PC-3 (cell line): Measurements from ENCODE around the gene WDR26. TPM values are rescaled to one million over a fixed set of nuclear protein-coding genes. Genes with fewer than 3 reads are reported as not detected.

Source experiments
- ATAC-seq: fragments of 200-7000 bp; cut with Tn5 transposase; 2 replicates; pipeline ENCODE4 v1.9.1; 2020; ENCODE audit warnings: mild to moderate bottlenecking, moderate library complexity
- BruUV-seq: library from RNA; stranded (reverse); fragments of 400-500 nt; replicated peaks from 2 replicates; lab custom pipeline; 2021; lab: Mats Ljungman, UMichigan
- CTCF ChIA-PET: fragments of 300-600 bp; sonication (Branson Sonifier 250); formaldehyde crosslinking; loops from one replicate; lab custom pipeline; 2022; ENCODE audit warnings: antibody characterized with exemption; lab: Charles Lee
- POLR2A ChIA-PET: fragments of 300-600 bp; sonication (Branson Sonifier 250); formaldehyde crosslinking; loops from one replicate; lab custom pipeline; 2022; ENCODE audit warnings: antibody characterized with exemption; ENCODE audit not compliant: unreplicated experiment; lab: Charles Lee
- DNase-seq: peaks from one replicate; pipeline ENCODE4 v3.0.0-alpha.2; 2015
- H2AFZ ChIP-seq: fragments of 300-600 bp; sonication (generic); 2 replicates; pipeline ENCODE4 v1.6.0; 2016; ENCODE audit warnings: antibody characterized with exemption, low read length
- H3F3A ChIP-seq: fragments of 300-600 bp; sonication (generic); one replicate; pipeline ENCODE4 v1.6.0; 2017; ENCODE audit warnings: antibody characterized with exemption, low read length, control low read depth, mild to moderate bottlenecking; ENCODE audit not compliant: unreplicated experiment
- H3K27ac ChIP-seq: fragments of 300-600 bp; sonication (generic); 2 replicates; pipeline ENCODE4 v1.5.1; 2016; ENCODE audit warnings: mild to moderate bottlenecking, low read length
- H3K27me3 ChIP-seq: fragments of 300-600 bp; sonication (generic); 2 replicates; pipeline ENCODE4 v1.6.1; 2016; ENCODE audit warnings: low read length, mixed read lengths
- H3K36me3 ChIP-seq: fragments of 300-600 bp; sonication (generic); 2 replicates; pipeline ENCODE4 v1.6.1; 2016; ENCODE audit warnings: low read depth, mixed run types, low read length, mixed read lengths
- H3K4me1 ChIP-seq: fragments of 300-600 bp; sonication (generic); 2 replicates; pipeline ENCODE4 v1.5.1; 2016; ENCODE audit warnings: low read length; ENCODE audit not compliant: insufficient read depth
- H3K4me2 ChIP-seq: fragments of 300-600 bp; sonication (generic); 2 replicates; pipeline ENCODE4 v1.6.0; 2016; ENCODE audit warnings: low read length
- H3K4me3 ChIP-seq: fragments of 300-600 bp; sonication (generic); 2 replicates; pipeline ENCODE4 v1.5.1; 2016; ENCODE audit warnings: mild to moderate bottlenecking, low read length, mixed read lengths
- H3K79me2 ChIP-seq: fragments of 300-600 bp; sonication (generic); 2 replicates; pipeline ENCODE4 v1.6.1; 2017; ENCODE audit warnings: low read length, mixed read lengths
- H3K9ac ChIP-seq: fragments of 300-600 bp; sonication (generic); 2 replicates; pipeline ENCODE4 v1.6.0; 2016; ENCODE audit warnings: mild to moderate bottlenecking, low read length
- H3K9me2 ChIP-seq: fragments of 300-600 bp; sonication (generic); replicated peaks from 2 replicates; pipeline ENCODE4 v1.6.1; 2016; ENCODE audit warnings: mixed run types, low read length, mixed read lengths
- H3K9me3 ChIP-seq: fragments of 300-600 bp; sonication (generic); 2 replicates; pipeline ENCODE4 v1.6.1; 2016; ENCODE audit warnings: low read length, mixed read lengths
- H4K20me1 ChIP-seq: fragments of 300-600 bp; sonication (generic); 2 replicates; pipeline ENCODE4 v1.6.1; 2016; ENCODE audit warnings: low read length, mixed read lengths
- CTCF ChIP-seq: fragments of 300-600 bp; sonication (generic); conservative IDR thresholded peaks from 2 replicates; pipeline ENCODE4 v1.5.1; 2017; ENCODE audit warnings: antibody characterized with exemption, low read depth, mild to moderate bottlenecking, low read length
- EZH2 ChIP-seq: fragments of 300-600 bp; sonication (generic); IDR thresholded peaks from one replicate; pipeline ENCODE4 v1.6.1; 2017; ENCODE audit warnings: antibody characterized with exemption, mild to moderate bottlenecking, low read length; ENCODE audit not compliant: unreplicated experiment
- EZH2phosphoT487 ChIP-seq: fragments of 300-600 bp; sonication (generic); IDR thresholded peaks from 2 replicates; pipeline ENCODE4 v1.6.1; 2018; ENCODE audit warnings: mild to moderate bottlenecking, antibody characterized with exemption, low read length, borderline replicate concordance
- intact Hi-C: fragments of 100-400 bp; cut with micrococcal nuclease; formaldehyde crosslinking; loops from 2 replicates; pipeline ENCODE4 v1.9.0; 2023
- total RNA-seq: library from RNA; depleted of rRNA; stranded (reverse); fragments of >200 nt; gene quantifications from 2 replicates; pipeline ENCODE4 v1.2.3, GENCODE V29; 2014

Gene WDR26
- total RNA-seq, 1 experiment from 2014 or later, result 40.7 TPM

DNA sequence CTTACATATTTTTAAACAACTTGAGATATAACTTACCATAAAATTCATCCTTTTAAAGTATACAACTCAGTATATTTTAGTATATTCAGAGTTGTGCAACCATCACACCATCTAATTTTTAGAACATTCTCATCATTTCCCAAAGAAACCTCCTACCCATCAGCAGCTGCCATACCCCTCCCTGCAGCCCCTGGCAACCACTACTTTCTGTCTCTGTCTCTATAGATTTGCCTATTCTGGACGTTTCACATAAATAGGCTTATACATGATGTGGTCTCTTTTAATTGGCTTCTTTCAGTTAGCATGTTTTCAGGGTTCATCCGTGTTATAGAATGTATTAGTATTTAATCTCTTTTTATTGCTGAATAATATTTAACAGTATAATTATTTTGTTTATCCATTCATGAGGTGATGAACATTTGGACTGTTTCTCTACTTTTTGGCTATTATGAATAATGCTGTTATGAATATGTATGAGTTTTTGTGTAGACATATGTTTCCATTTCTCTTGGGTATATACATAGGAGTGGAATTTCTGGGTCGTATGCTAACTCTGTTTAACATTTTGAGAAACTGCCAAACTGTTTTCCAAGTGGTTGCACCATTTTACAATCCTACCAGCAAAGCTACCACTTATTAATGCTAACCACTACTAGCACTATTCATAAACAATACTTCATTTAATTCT is 29.5 kb downstream of the WDR26 start:
- Histone ChIP-seq H3K36me3 (peaks cover 53% of the 10 kb centered on the region), H3K4me2 (no peak overlapping the region), H3K4me3 (no peak overlapping the region), H3K9me3 (no peaks in the 10 kb centered on the region), H3F3A (no peaks in the 10 kb centered on the region), H3K9me2 (no peaks in the 10 kb centered on the region), H4K20me1 (no peaks in the 10 kb centered on the region), H3K4me1 (peaks cover 21% of the 10 kb centered on the region), H3K79me2 (no peaks in the 10 kb centered on the region), H3K27ac (no peak overlapping the region), H3K27me3 (no peaks in the 10 kb centered on the region), H3K9ac (no peak overlapping the region), H2AFZ (no peak overlapping the region)
- ChIA-PET CTCF (no interaction called here), POLR2A (no interaction called here)
- intact Hi-C loops, result loop anchor here (10.0 kb wide), 1 partner anchor 50 kb away; no protein-coding TSS in a partner anchor
- ATAC-seq (no peak), DNase-seq (no peak)
- TF ChIP-seq EZH2phosphoT487 (no peak), CTCF (no peak), EZH2 (no peak)
- no TSS peak for BruUV-seq

DNA sequence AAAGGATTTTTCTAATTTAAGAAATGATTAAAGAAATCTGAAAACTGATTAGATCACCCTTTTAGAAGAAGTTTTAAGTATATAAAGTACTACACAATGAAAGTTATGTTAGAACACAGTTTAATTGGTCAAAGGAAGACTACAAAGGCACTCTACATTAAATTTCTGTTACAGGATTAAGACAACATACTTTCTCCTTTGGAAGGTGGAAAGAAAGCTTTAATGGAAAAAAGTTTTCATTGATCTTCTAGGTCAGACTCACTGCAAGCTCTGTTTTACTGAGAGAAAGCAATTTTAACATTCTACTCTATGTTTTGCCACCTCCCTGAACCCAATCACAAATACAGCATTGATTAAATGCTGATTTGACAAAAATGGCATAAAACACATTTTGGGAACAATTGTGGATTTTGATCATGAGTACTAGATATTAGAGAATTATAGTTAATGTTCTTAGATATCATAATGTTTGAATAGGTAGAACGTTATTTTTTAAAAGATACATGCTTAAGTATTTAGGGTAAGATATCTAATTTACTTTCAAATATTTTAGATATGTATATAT is 32.0 kb downstream of the WDR26 start:
- BruUV-seq, result no TSS peak
- H3K4me2 ChIP-seq, result no peak overlapping the region
- TF ChIP-seq EZH2, result no peak
- no peak for TF ChIP-seq CTCF
- no peak for TF ChIP-seq EZH2phosphoT487
- ChIA-PET POLR2A (no interaction called here), CTCF (no interaction called here)
- H3K9me2 ChIP-seq, result no peaks in the 10 kb centered on the region
- peaks cover 8% of the 10 kb centered on the region for H3K4me1 ChIP-seq
- ATAC-seq (no peak), DNase-seq (no peak)
- no peaks in the 10 kb centered on the region for H3K9me3 ChIP-seq
- no peaks in the 10 kb centered on the region for H4K20me1 ChIP-seq
- no peak overlapping the region for H3K4me3 ChIP-seq
- H3K27me3 ChIP-seq, result no peaks in the 10 kb centered on the region
- no peaks in the 10 kb centered on the region for H3K79me2 ChIP-seq
- H2AFZ ChIP-seq, result no peak overlapping the region
- H3K36me3 ChIP-seq, result peaks cover 64% of the 10 kb centered on the region
- intact Hi-C loops, result loop anchor here (10.0 kb wide), 1 partner anchor 52 kb away; no protein-coding TSS in a partner anchor
- H3K27ac ChIP-seq, result no peak overlapping the region
- no peaks in the 10 kb centered on the region for H3F3A ChIP-seq
- no peak overlapping the region for H3K9ac ChIP-seq

- ATAC-seq (peak; percentile 84), DNase-seq (no peak)
- no peak overlapping the region for H3K4me3 ChIP-seq
- no peaks in the 10 kb centered on the region for H3K27me3 ChIP-seq
- H3K9me3 ChIP-seq, result no peaks in the 10 kb centered on the region
- H3K4me2 ChIP-seq, result no peak overlapping the region
- no peaks in the 10 kb centered on the region for H4K20me1 ChIP-seq
- no peaks in the 10 kb centered on the region for H3K4me1 ChIP-seq
- no peaks in the 10 kb centered on the region for H3F3A ChIP-seq
- no peak for TF ChIP-seq EZH2
- no peak for TF ChIP-seq EZH2phosphoT487
- TF ChIP-seq CTCF, result no peak
- no peak overlapping the region for H2AFZ ChIP-seq
- no TSS peak for BruUV-seq
- peaks cover 70% of the 10 kb centered on the region for H3K36me3 ChIP-seq
- ChIA-PET CTCF (interaction anchor here (1.0 kb wide), 1 partner anchor 57 kb away, joined by 3 read pairs; no protein-coding TSS in a partner anchor), POLR2A (no interaction called here)
- no peaks in the 10 kb centered on the region for H3K79me2 ChIP-seq
- H3K9ac ChIP-seq, result no peak overlapping the region
- intact Hi-C loops, result loop anchor here (10.0 kb wide), 1 partner anchor 55 kb away; no protein-coding TSS in a partner anchor
- H3K9me2 ChIP-seq, result no peaks in the 10 kb centered on the region
- no peak overlapping the region for H3K27ac ChIP-seq
These were observed 34.7 kb downstream of the WDR26 start for GRCh38 chr1:224399887-224400286.
